A673 (cell line): ENCODE results near the gene SETD3. TPM values are rescaled to one million over a fixed set of nuclear protein-coding genes. Genes with fewer than 3 reads are reported as not detected.

Source experiments
- BruUV-seq: library from RNA; stranded (reverse); fragments of 400-500 nt; replicated peaks from 2 replicates; lab custom pipeline; 2021; lab: Mats Ljungman, UMichigan
- CTCF ChIA-PET: fragments of 300-600 bp; sonication (Branson Sonifier 250); formaldehyde crosslinking; loops from one replicate; lab custom pipeline; 2022; ENCODE audit warnings: antibody characterized with exemption; lab: Charles Lee
- POLR2A ChIA-PET: fragments of 300-600 bp; sonication (Branson Sonifier 250); formaldehyde crosslinking; loops from one replicate; lab custom pipeline; 2022; ENCODE audit warnings: antibody characterized with exemption; ENCODE audit not compliant: low non-redundant PET; lab: Charles Lee
- DNase-seq: peaks from one replicate; pipeline ENCODE4 v3.0.0-alpha.2; 2015; ENCODE audit warnings: low spot score
- H3K27ac ChIP-seq: fragments of 200-600 bp; sonication (generic); 2 replicates; pipeline ENCODE4 v1.5.1; 2016; ENCODE audit warnings: mixed run types, low read depth, mild to moderate bottlenecking, mixed read lengths, antibody characterized with exemption, low read length; ENCODE audit not compliant: poor library complexity, severe bottlenecking
- H3K27me3 ChIP-seq: fragments of 200-600 bp; sonication (generic); replicated peaks from 2 replicates; pipeline ENCODE4 v1.6.1; 2017; ENCODE audit warnings: mixed run types, low read depth, mild to moderate bottlenecking, mixed read lengths, antibody characterized with exemption, low read length; ENCODE audit not compliant: insufficient read depth, poor library complexity
- H3K36me3 ChIP-seq: fragments of 200-600 bp; sonication (generic); 2 replicates; pipeline ENCODE4 v1.6.1; 2016; ENCODE audit warnings: mixed run types, mild to moderate bottlenecking, mixed read lengths, antibody characterized with exemption, low read length; ENCODE audit not compliant: insufficient read depth, poor library complexity, severe bottlenecking
- H3K4me1 ChIP-seq: fragments of 200-600 bp; sonication (generic); 2 replicates; pipeline ENCODE4 v1.6.1; 2017; ENCODE audit warnings: mixed run types, mild to moderate bottlenecking, mixed read lengths, antibody characterized with exemption, low read length; ENCODE audit not compliant: insufficient read depth, poor library complexity, severe bottlenecking
- H3K4me3 ChIP-seq: fragments of 200-600 bp; sonication (generic); 2 replicates; pipeline ENCODE4 v1.5.1; 2016; ENCODE audit warnings: low read depth, mixed run types, mild to moderate bottlenecking, mixed read lengths, low read length; ENCODE audit not compliant: poor library complexity, severe bottlenecking
- H3K9me3 ChIP-seq: fragments of 200-600 bp; sonication (generic); 2 replicates; pipeline ENCODE4 v1.6.1; 2016; ENCODE audit warnings: mixed run types, low read depth, mild to moderate bottlenecking, mixed read lengths, antibody characterized with exemption, low read length; ENCODE audit not compliant: poor library complexity, severe bottlenecking
- CTCF ChIP-seq: fragments of 300-800, 200-600 bp; sonication (generic); conservative IDR thresholded peaks from 2 replicates; pipeline ENCODE4 v1.5.1; 2017; ENCODE audit warnings: low read depth, mild to moderate bottlenecking, antibody characterized with exemption, low read length, moderate library complexity, mixed read lengths
- EZH2 ChIP-seq: fragments of 200-600 bp; sonication (generic); IDR thresholded peaks from 2 replicates; pipeline ENCODE4 v1.6.1; 2017; ENCODE audit warnings: borderline replicate concordance, low read depth, mild to moderate bottlenecking, mixed read lengths, antibody characterized with exemption, low read length; ENCODE audit not compliant: poor library complexity, severe bottlenecking
- intact Hi-C: fragments of 100-400 bp; cut with micrococcal nuclease; formaldehyde crosslinking; loops from one replicate; pipeline ENCODE4 v1.10.0; 2022; ENCODE audit not compliant: unreplicated experiment
- total RNA-seq: library from RNA; stranded (reverse); gene quantifications from 2 replicates; pipeline ENCODE4 v1.2.3, GENCODE V29; 2021

The SETD3 gene
- total RNA-seq, 1 experiment from 2014 or later, result 46.4 TPM

GRCh38 chr14:99441918-99442317 lies 38.7 kb downstream of the SETD3 start:
- Histone ChIP-seq H3K27me3 (no peaks in the 10 kb centered on the region), H3K27ac (no peak overlapping the region), H3K4me3 (no peak overlapping the region), H3K9me3 (no peaks in the 10 kb centered on the region), H3K36me3 (no peaks in the 10 kb centered on the region), H3K4me1 (no peaks in the 10 kb centered on the region)
- intact Hi-C loops, result no loop called here
- CTCF ChIA-PET, result no interaction called here
- TF ChIP-seq EZH2, result no peak
- no peak for TF ChIP-seq CTCF
- no peak for DNase-seq
- BruUV-seq, result no TSS peak
- POLR2A ChIA-PET, result no interaction called here

GRCh38 chr14:99441157-99441870 lies 39.3 kb downstream of the SETD3 start:
- Histone ChIP-seq H3K4me1 (no peaks in the 10 kb centered on the region), H3K4me3 (no peak overlapping the region), H3K27me3 (no peaks in the 10 kb centered on the region), H3K36me3 (no peaks in the 10 kb centered on the region), H3K9me3 (no peaks in the 10 kb centered on the region), H3K27ac (no peak overlapping the region)
- TF ChIP-seq CTCF, result 0 out of 2 replicates have a peak, but pooled peaks have one; percentile 20
- no peak for TF ChIP-seq EZH2
- CTCF ChIA-PET, result no interaction called here
- POLR2A ChIA-PET, result no interaction called here
- no TSS peak for BruUV-seq
- DNase-seq, result peak; percentile 15
- intact Hi-C loops, result no loop called here

GRCh38 chr14:99440278-99440677 lies 40.4 kb downstream of the SETD3 start:
- Histone ChIP-seq H3K27me3 (no peaks in the 10 kb centered on the region), H3K36me3 (no peaks in the 10 kb centered on the region), H3K4me3 (no peak overlapping the region), H3K9me3 (no peaks in the 10 kb centered on the region), H3K4me1 (no peaks in the 10 kb centered on the region), H3K27ac (no peak overlapping the region)
- intact Hi-C loops, result no loop called here
- CTCF ChIA-PET, result interaction anchor here (0.9 kb wide), 1 partner anchor 188 kb away, joined by 4 read pairs; no protein-coding TSS in a partner anchor
- POLR2A ChIA-PET, result no interaction called here
- no TSS peak for BruUV-seq
- TF ChIP-seq EZH2 (no peak), CTCF (no peak; the same call in 1 of the 2 replicates)
- DNase-seq, result no peak
